SK-N-MC (cell line): ENCODE results near the gene RACGAP1.

Experiments used
- DNase-seq: peaks from one replicate; pipeline ENCODE4 v3.0.0-alpha.2; 2011; ENCODE audit warnings: low read depth, low spot score
- H3K27ac ChIP-seq: fragments of 200-600 bp; sonication (generic); 2 replicates; pipeline ENCODE4 v1.5.1; 2016; ENCODE audit warnings: mixed run types
- H3K36me3 ChIP-seq: fragments of 200-600 bp; sonication (generic); 2 replicates; pipeline ENCODE4 v1.6.1; 2017; ENCODE audit warnings: antibody characterized with exemption, low read length, mixed read lengths; ENCODE audit not compliant: insufficient read depth
- H3K4me3 ChIP-seq: fragments of 200-600 bp; sonication (generic); 2 replicates; pipeline ENCODE4 v1.5.1; 2016
- H3K9ac ChIP-seq: fragments of 200-600 bp; sonication (generic); 2 replicates; pipeline ENCODE4 v1.8.0; 2017; ENCODE audit warnings: mixed run types, mixed read lengths; ENCODE audit not compliant: insufficient read length
- H3K9me3 ChIP-seq: fragments of 200-600 bp; sonication (generic); 2 replicates; pipeline ENCODE4 v1.6.1; 2017; ENCODE audit warnings: low read depth, mild to moderate bottlenecking, antibody characterized with exemption, low read length, moderate library complexity, mixed read lengths
- EZH2 ChIP-seq: fragments of 200-600 bp; sonication (generic); IDR thresholded peaks from one replicate; pipeline ENCODE4 v1.6.1; 2017; ENCODE audit warnings: antibody characterized with exemption
- FOXP2 ChIP-seq: optimal IDR thresholded peaks from 2 replicates; pipeline ENCODE3; 2011; ENCODE audit warnings: mild to moderate bottlenecking, moderate library complexity; ENCODE audit not compliant: insufficient read depth; ENCODE audit errors: extremely low read length, control extremely low read depth
- POLR2AphosphoS5 ChIP-seq: IDR thresholded peaks from 2 replicates; pipeline ENCODE4 v1.6.1; 2012; ENCODE audit warnings: mild to moderate bottlenecking, low read depth, low read length, borderline replicate concordance

The RACGAP1 gene

GRCh38 chr12:50024805-50025186 lies 498 bp downstream of the RACGAP1 start:
- peak overlapping the region; percentile 72; the same call in 1 of the 2 replicates for H3K27ac ChIP-seq
- DNase-seq, result no peak
- peaks cover 16% of the 10 kb centered on the region for H3K36me3 ChIP-seq
- peak overlapping the region; percentile 87 for H3K4me3 ChIP-seq
- H3K9me3 ChIP-seq, result no peaks in the 10 kb centered on the region
- TF ChIP-seq EZH2 (no peak), FOXP2 (no peak), POLR2AphosphoS5 (no peak)
- peak overlapping the region; percentile 91 for H3K9ac ChIP-seq

DNA sequence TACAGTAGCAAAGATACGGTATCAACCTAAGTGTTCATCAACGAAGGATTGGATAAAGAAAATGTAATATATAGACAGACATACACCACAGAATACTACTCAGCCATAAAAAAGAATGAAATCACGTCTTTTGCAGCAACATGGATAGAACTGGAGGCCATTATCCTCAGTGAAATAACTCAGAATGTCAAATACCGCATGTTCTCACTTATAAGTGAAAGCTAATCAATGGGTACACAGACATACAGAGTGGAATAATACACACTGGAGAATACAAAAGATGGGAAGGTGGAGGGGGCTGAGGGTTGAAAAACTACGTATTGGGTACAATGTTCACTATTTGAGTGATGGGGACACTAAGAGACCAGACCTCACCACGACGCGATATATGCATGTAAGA lies 1.1 kb downstream of the RACGAP1 start:
- 0 out of 2 replicates have a peak overlapping the region, but pooled peaks have one; percentile 72 for H3K27ac ChIP-seq
- DNase-seq, result no peak
- H3K36me3 ChIP-seq, result peaks cover 16% of the 10 kb centered on the region
- H3K4me3 ChIP-seq, result peak overlapping the region; percentile 87
- H3K9me3 ChIP-seq, result no peaks in the 10 kb centered on the region
- no peak for TF ChIP-seq EZH2
- TF ChIP-seq FOXP2, result no peak
- H3K9ac ChIP-seq, result peak overlapping the region; percentile 91

GRCh38 chr12:50022903-50023302 lies 2.4 kb downstream of the RACGAP1 start:
- TF ChIP-seq EZH2 (no peak), FOXP2 (no peak), POLR2AphosphoS5 (no peak)
- peaks cover 16% of the 10 kb centered on the region for H3K36me3 ChIP-seq
- no peak overlapping the region for H3K27ac ChIP-seq
- no peak for DNase-seq
- H3K9me3 ChIP-seq, result no peaks in the 10 kb centered on the region
- no peak overlapping the region for H3K9ac ChIP-seq
- H3K4me3 ChIP-seq, result 0 out of 2 replicates have a peak overlapping the region, but pooled peaks have one; percentile 5

DNA sequence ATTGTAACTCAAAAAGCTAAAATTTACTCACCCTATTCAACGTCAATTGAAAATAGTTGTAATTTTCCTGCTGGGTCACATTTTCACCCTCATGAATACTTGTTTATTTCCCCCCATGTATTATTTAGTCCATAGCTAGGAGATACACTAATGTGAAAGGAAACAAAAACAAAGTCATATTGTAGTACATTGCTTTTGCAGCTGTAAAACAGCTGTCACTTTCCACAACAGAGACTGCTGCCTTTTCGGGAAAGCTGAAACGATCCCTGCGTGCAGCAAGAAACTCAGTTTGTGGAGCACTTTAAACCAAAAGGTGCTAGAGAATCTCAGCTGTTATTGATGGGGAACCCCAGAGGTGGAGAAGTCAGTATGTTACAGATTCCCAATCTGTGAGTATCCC lies 4.3 kb downstream of the RACGAP1 start:
- DNase-seq, result no peak
- H3K27ac ChIP-seq, result peak overlapping the region; percentile 8; the same call in 1 of the 2 replicates
- H3K9ac ChIP-seq, result no peak overlapping the region
- TF ChIP-seq FOXP2 (no peak), POLR2AphosphoS5 (no peak), EZH2 (no peak)
- H3K9me3 ChIP-seq, result no peaks in the 10 kb centered on the region
- peaks cover 28% of the 10 kb centered on the region for H3K36me3 ChIP-seq
- no peak overlapping the region for H3K4me3 ChIP-seq

GRCh38 chr12:50019524-50019923 lies 5.8 kb downstream of the RACGAP1 start:
- no peaks in the 10 kb centered on the region for H3K9me3 ChIP-seq
- no peak for DNase-seq
- TF ChIP-seq FOXP2 (no peak), EZH2 (no peak), POLR2AphosphoS5 (no peak)
- no peak overlapping the region for H3K27ac ChIP-seq
- no peak overlapping the region for H3K9ac ChIP-seq
- H3K4me3 ChIP-seq, result no peak overlapping the region
- H3K36me3 ChIP-seq, result peaks cover 36% of the 10 kb centered on the region

DNA sequence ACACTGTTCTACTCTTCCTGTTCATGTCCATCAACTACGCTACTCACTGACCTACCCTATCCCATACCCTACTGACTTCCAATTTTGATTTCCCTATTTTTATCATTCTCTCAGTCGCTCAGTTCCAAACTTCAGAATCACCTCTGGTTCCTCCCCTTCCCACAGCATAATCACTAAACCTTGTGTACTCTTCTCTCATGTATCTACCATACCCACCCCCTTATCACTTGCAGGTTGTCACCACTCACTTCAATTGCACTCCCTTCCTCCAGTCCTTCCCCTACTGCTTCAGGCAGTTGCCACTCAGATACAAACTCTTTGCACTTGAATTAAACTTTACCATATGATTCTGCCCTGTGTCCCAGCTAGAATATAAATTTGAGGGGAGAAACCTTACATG lies 6.3 kb downstream of the RACGAP1 start:
- DNase-seq, result no peak
- H3K36me3 ChIP-seq, result peaks cover 41% of the 10 kb centered on the region
- no peak overlapping the region for H3K4me3 ChIP-seq
- no peak for TF ChIP-seq POLR2AphosphoS5
- 0 out of 2 replicates have a peak overlapping the region, but pooled peaks have one; percentile 34 for H3K27ac ChIP-seq
- no peak overlapping the region for H3K9ac ChIP-seq
- H3K9me3 ChIP-seq, result no peaks in the 10 kb centered on the region

DNA sequence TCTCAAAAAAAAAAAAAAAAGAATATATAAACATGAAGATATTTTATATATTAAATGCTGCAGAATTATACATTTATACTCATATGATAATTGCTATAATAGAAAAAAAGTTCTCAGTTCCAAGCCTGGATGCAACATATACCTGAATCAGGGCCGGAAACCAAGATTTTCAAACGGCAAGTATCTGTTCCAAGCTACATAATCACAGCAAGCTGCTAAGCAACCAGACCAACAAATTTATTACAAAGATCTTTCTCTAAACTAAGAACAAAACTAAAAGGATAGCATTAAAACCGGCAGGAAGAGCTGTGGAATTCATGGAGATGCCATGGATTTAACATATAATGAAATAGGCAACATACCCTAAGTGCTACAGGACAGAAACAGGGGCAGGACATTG lies 7.1 kb downstream of the RACGAP1 start:
- H3K27ac ChIP-seq, result 0 out of 2 replicates have a peak overlapping the region, but pooled peaks have one; percentile 34
- no peaks in the 10 kb centered on the region for H3K9me3 ChIP-seq
- no peak for TF ChIP-seq POLR2AphosphoS5
- no peak overlapping the region for H3K4me3 ChIP-seq
- DNase-seq, result no peak
- H3K36me3 ChIP-seq, result peaks cover 45% of the 10 kb centered on the region
- no peak overlapping the region for H3K9ac ChIP-seq

DNA sequence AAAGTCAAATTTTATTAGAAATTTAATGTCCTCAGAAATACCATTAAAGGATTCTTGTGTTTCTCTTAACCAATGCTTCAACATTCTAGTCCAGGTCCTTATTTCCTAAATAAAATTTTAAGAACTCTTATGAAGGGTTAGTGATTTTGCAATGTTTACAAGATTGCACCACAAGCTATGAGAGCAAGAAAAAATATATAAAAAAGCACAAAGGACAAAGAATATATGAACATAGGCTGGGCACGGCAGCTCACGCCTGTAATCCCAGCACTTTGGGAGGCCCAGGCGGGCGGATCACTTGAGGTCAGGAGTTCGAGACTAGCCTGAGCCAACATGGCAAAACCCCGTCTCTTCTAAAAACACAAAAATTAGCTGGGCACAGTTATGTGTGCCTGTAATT lies 7.7 kb downstream of the RACGAP1 start:
- peaks cover 42% of the 10 kb centered on the region for H3K36me3 ChIP-seq
- TF ChIP-seq EZH2 (no peak), FOXP2 (no peak), POLR2AphosphoS5 (no peak)
- DNase-seq, result no peak
- peak overlapping the region; percentile 83 for H3K27ac ChIP-seq
- peak overlapping the region; percentile 72 for H3K9ac ChIP-seq
- H3K9me3 ChIP-seq, result no peaks in the 10 kb centered on the region
- peak overlapping the region; percentile 55 for H3K4me3 ChIP-seq
